Panc1 (cell line): ENCODE data around the gene CXorf65. TPM values are rescaled to one million over a fixed set of nuclear protein-coding genes. Genes with fewer than 3 reads are reported as not detected.

Experiments used
- ATAC-seq: fragments of 200-7000 bp; cut with Tn5 transposase; 2 replicates; pipeline ENCODE4 v1.9.1; 2020; ENCODE audit warnings: mild to moderate bottlenecking, moderate library complexity
- BruUV-seq: library from RNA; stranded (reverse); fragments of 400-500 nt; replicated peaks from 2 replicates; lab custom pipeline; 2021; lab: Mats Ljungman, UMichigan
- CTCF ChIA-PET: fragments of 300-600 bp; sonication (Branson Sonifier 250); formaldehyde crosslinking; loops from one replicate; lab custom pipeline; 2022; ENCODE audit warnings: antibody characterized with exemption; lab: Charles Lee
- POLR2A ChIA-PET: fragments of 300-600 bp; sonication (Branson Sonifier 250); formaldehyde crosslinking; loops from one replicate; lab custom pipeline; 2022; ENCODE audit warnings: antibody characterized with exemption; lab: Charles Lee
- DNase-seq: peaks from one replicate; pipeline ENCODE4 v3.0.0-alpha.2; 2010; ENCODE audit warnings: low read depth, low spot score
- H3K27ac ChIP-seq: 2 replicates; pipeline ENCODE4 v1.5.1; 2011; ENCODE audit warnings: mild to moderate bottlenecking, low read length, inconsistent platforms
- H3K27me3 ChIP-seq: fragments of 200-500 bp; sonication (Bioruptor generic); 2 replicates; pipeline ENCODE4 v1.6.0; 2014; ENCODE audit warnings: low read length, inconsistent platforms; ENCODE audit not compliant: control insufficient read depth, insufficient read depth
- H3K36me3 ChIP-seq: fragments of 200-500 bp; sonication (Bioruptor generic); 2 replicates; pipeline ENCODE4 v1.5.1; 2014; ENCODE audit warnings: inconsistent platforms, mild to moderate bottlenecking, low read length, moderate library complexity; ENCODE audit not compliant: control insufficient read depth, insufficient read depth
- H3K4me1 ChIP-seq: 2 replicates; pipeline ENCODE4 v1.5.1; 2011; ENCODE audit warnings: inconsistent platforms, mild to moderate bottlenecking, low read length, moderate library complexity; ENCODE audit not compliant: control insufficient read depth, insufficient read depth
- H3K4me3 ChIP-seq, 2 experiments: 2 replicates each; pipeline ENCODE4 v1.5.1; 2011 to 2012; ENCODE audit warnings: low read depth in 2 of 2, low read length in 2 of 2, mild to moderate bottlenecking in 2 of 2, inconsistent platforms in 1 of 2, moderate library complexity in 1 of 2
- H3K9me3 ChIP-seq: fragments of 200-500 bp; sonication (Bioruptor generic); 2 replicates; pipeline ENCODE4 v1.5.1; 2014; ENCODE audit warnings: low read depth, mild to moderate bottlenecking, inconsistent platforms, low read length, moderate library complexity; ENCODE audit not compliant: control insufficient read depth, insufficient read depth
- POLR2AphosphoS5 ChIP-seq: IDR thresholded peaks from 2 replicates; pipeline ENCODE4 v1.6.1; 2012; ENCODE audit warnings: mild to moderate bottlenecking, low read depth, low read length, moderate library complexity
- SIN3A ChIP-seq: IDR thresholded peaks from 2 replicates; pipeline ENCODE4 v1.6.1; 2012; ENCODE audit warnings: low read depth, mild to moderate bottlenecking, low read length, moderate library complexity, borderline replicate concordance; ENCODE audit not compliant: insufficient read depth
- TCF7L2 ChIP-seq: IDR thresholded peaks from 2 replicates; pipeline ENCODE4 v1.6.1; 2011; ENCODE audit warnings: mild to moderate bottlenecking, low read depth, low read length, inconsistent platforms
- in situ Hi-C: cut with HindIII; loops from 2 replicates; pipeline ENCODE4 v1.10.0; 2016; ENCODE audit warnings: low sequenced_read_pairs, low pct_unique_long_range_greater_than_20kb
- intact Hi-C: fragments of 100-400 bp; cut with micrococcal nuclease; formaldehyde crosslinking; loops from one replicate; pipeline ENCODE4 v1.10.0; 2022; ENCODE audit not compliant: unreplicated experiment
- total RNA-seq: library from RNA; stranded (reverse); gene quantifications from one replicate; pipeline ENCODE4 v1.2.1, GENCODE V29; 2021; ENCODE audit not compliant: unreplicated experiment
- TF ChIP-seq, protein P1 (sequence below), 2 experiments: IDR thresholded peaks; 2 replicates each; pipeline ENCODE4 v1.6.1; 2011 to 2012; ENCODE audit warnings: low read depth in 2 of 2, control low read depth in 1 of 2, low read length in 1 of 2, mild to moderate bottlenecking in 1 of 2, moderate library complexity in 1 of 2; ENCODE audit not compliant: insufficient read depth in 1 of 2
- TF ChIP-seq, protein P2 (sequence below): fragments of 450-650 bp; IDR thresholded peaks from 2 replicates; pipeline ENCODE4 v1.5.1; 2017; ENCODE audit warnings: mild to moderate bottlenecking

CXorf65 gene
- total RNA-seq, 1 experiment from 2014 or later, result not detected

DNA sequence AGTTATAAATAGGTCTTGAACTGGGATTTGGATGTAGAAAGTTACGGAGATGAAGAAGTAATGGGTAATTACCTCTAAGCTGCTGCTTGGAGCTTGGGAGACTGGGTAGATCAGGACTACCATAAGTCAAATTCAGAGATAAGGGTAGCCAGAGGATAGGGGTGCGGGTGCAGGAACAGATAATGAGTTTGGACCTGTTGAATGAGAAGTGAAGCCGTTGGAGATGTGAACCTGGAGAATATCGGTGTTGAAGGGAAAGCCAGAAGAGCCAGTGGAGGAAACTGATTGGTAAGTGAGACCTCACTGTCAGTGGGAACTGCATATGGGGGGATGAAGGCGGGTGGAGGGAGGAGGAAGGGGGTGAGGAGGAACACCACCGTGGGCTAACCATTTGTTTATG lies 11.5 kb downstream of the CXorf65 start:
- in situ Hi-C loops (no loop called here), intact Hi-C loops (loop anchor here (5.0 kb wide), 1 partner anchor 82 kb away; no protein-coding TSS in a partner anchor)
- no TSS peak for BruUV-seq
- Histone ChIP-seq H3K9me3 (no peaks in the 10 kb centered on the region), H3K27ac (peak overlapping the region; percentile 73; the same call in 1 of the 2 replicates), H3K36me3 (no peaks in the 10 kb centered on the region), H3K4me1 (no peaks in the 10 kb centered on the region; the same call in 1 of the 2 replicates), H3K27me3 (peaks cover 4% of the 10 kb centered on the region), H3K4me3 (peak overlapping the region; percentile 57 to 72)
- TF ChIP-seq, protein P1, sequence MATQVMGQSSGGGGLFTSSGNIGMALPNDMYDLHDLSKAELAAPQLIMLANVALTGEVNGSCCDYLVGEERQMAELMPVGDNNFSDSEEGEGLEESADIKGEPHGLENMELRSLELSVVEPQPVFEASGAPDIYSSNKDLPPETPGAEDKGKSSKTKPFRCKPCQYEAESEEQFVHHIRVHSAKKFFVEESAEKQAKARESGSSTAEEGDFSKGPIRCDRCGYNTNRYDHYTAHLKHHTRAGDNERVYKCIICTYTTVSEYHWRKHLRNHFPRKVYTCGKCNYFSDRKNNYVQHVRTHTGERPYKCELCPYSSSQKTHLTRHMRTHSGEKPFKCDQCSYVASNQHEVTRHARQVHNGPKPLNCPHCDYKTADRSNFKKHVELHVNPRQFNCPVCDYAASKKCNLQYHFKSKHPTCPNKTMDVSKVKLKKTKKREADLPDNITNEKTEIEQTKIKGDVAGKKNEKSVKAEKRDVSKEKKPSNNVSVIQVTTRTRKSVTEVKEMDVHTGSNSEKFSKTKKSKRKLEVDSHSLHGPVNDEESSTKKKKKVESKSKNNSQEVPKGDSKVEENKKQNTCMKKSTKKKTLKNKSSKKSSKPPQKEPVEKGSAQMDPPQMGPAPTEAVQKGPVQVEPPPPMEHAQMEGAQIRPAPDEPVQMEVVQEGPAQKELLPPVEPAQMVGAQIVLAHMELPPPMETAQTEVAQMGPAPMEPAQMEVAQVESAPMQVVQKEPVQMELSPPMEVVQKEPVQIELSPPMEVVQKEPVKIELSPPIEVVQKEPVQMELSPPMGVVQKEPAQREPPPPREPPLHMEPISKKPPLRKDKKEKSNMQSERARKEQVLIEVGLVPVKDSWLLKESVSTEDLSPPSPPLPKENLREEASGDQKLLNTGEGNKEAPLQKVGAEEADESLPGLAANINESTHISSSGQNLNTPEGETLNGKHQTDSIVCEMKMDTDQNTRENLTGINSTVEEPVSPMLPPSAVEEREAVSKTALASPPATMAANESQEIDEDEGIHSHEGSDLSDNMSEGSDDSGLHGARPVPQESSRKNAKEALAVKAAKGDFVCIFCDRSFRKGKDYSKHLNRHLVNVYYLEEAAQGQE (IDR thresholded peaks at IDR 0.05; ENCODE audit: insufficient read depth in 1 of 2, low read depth in 2 of 2, low read length in 1 of 2), result no peak
- TF ChIP-seq TCF7L2, result no peak
- TF ChIP-seq, protein P2, sequence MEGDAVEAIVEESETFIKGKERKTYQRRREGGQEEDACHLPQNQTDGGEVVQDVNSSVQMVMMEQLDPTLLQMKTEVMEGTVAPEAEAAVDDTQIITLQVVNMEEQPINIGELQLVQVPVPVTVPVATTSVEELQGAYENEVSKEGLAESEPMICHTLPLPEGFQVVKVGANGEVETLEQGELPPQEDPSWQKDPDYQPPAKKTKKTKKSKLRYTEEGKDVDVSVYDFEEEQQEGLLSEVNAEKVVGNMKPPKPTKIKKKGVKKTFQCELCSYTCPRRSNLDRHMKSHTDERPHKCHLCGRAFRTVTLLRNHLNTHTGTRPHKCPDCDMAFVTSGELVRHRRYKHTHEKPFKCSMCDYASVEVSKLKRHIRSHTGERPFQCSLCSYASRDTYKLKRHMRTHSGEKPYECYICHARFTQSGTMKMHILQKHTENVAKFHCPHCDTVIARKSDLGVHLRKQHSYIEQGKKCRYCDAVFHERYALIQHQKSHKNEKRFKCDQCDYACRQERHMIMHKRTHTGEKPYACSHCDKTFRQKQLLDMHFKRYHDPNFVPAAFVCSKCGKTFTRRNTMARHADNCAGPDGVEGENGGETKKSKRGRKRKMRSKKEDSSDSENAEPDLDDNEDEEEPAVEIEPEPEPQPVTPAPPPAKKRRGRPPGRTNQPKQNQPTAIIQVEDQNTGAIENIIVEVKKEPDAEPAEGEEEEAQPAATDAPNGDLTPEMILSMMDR, result no peak
- DNase-seq (no peak), ATAC-seq (no peak)
- CTCF ChIA-PET, result no interaction called here
- POLR2A ChIA-PET, result no interaction called here

DNA sequence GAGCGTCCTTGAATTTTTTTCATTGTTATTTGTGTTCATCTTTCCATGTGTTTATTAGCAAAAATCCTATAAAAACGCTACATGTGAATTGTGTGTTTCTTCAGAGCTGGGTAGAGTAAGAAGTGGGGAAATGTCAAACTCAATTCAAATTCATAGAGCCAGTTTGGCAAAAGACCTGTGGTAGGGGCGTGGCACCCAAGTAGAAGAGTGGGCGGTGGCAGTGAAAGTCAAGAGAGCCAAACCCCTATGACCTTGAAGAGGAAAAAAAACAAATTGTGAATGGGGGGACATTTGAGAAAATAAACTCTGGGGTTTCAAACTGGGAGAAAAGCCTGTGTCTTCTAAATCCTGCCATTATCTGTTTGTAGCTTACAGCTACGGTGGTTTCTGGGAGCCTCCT lies 15.3 kb downstream of the CXorf65 start:
- no TSS peak for BruUV-seq
- H3K4me3 ChIP-seq, result no peak overlapping the region
- TF ChIP-seq, protein P2, result no peak
- no peak for TF ChIP-seq POLR2AphosphoS5
- no peaks in the 10 kb centered on the region for H3K27me3 ChIP-seq
- ATAC-seq, result no peak
- no peaks in the 10 kb centered on the region for H3K36me3 ChIP-seq
- no peak overlapping the region for H3K27ac ChIP-seq
- DNase-seq, result no peak
- in situ Hi-C loops, result no loop called here
- POLR2A ChIA-PET, result no interaction called here
- intact Hi-C loops, result no loop called here
- no peaks in the 10 kb centered on the region for H3K4me1 ChIP-seq
- H3K9me3 ChIP-seq, result no peaks in the 10 kb centered on the region
- CTCF ChIA-PET, result no interaction called here

DNA sequence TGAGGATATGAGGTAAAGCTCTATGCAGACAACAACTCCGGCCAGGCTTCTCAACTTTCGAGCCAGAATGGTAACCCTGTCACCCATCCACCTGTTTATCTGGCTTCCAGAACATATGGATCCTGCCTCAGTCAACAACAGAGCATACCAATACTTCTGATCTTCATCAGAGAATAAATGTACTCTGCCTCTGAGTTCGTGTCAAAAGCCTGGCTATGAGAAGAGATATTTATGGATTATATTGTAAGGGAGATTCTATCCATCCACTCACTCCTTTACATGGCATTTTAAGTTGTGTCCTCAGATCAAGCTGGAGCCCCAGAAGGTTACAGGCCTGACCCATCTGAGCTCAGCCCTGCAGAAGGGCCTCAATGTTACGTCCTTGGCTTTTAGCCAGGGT lies 20.6 kb downstream of the CXorf65 start:
- H3K36me3 ChIP-seq, result no peaks in the 10 kb centered on the region
- ATAC-seq (no peak), DNase-seq (no peak)
- H3K27ac ChIP-seq, result no peak overlapping the region
- no peaks in the 10 kb centered on the region for H3K27me3 ChIP-seq
- CTCF ChIA-PET, result no interaction called here
- H3K9me3 ChIP-seq, result no peaks in the 10 kb centered on the region
- BruUV-seq, result no TSS peak
- H3K4me1 ChIP-seq, result no peaks in the 10 kb centered on the region
- POLR2A ChIA-PET, result no interaction called here
- TF ChIP-seq, protein P1 (IDR thresholded peaks at IDR 0.05; ENCODE audit: insufficient read depth in 1 of 2, low read depth in 2 of 2, low read length in 1 of 2), result no peak
- TF ChIP-seq POLR2AphosphoS5 (no peak), TCF7L2 (no peak), SIN3A (no peak)
- TF ChIP-seq, protein P2, result no peak
- in situ Hi-C loops (no loop called here), intact Hi-C loops (no loop called here)
- H3K4me3 ChIP-seq, result no peak overlapping the region
